Spleen (tissue), 11 donors: Measurements from ENCODE around the gene IL22RA1. TPM values are rescaled to one million over a fixed set of nuclear protein-coding genes. Genes with fewer than 3 reads are reported as not detected.

ENCODE experiments used
- DNase-seq: peaks from one replicate; pipeline ENCODE4 v3.0.0-alpha.2; 2020
- H3K27ac ChIP-seq, 8 donors: fragments of 200-600 bp; sonication (generic) in 7 of 8; 1 replicate in 4 of 8; 2 replicates in 4 of 8; pipeline versions ENCODE4 v1.5.0 to v1.8.0; 2016 to 2021; ENCODE audit warnings: inconsistent platforms in 4 of 8, mild to moderate bottlenecking in 4 of 8, moderate library complexity in 1 of 8
- H3K27me3 ChIP-seq, 7 donors: fragments of 200-600 bp; sonication (generic) in 6 of 7; replicated peaks in 1 of 7; 1 replicate in 4 of 7; 2 replicates in 3 of 7; pipeline versions ENCODE4 v1.5.0 to v1.8.0; 2016 to 2021; ENCODE audit warnings: inconsistent platforms in 3 of 7, mild to moderate bottlenecking in 1 of 7
- H3K36me3 ChIP-seq, 6 donors: fragments of 200-600 bp; sonication (generic) in 5 of 6; 1 replicate in 4 of 6; 2 replicates in 2 of 6; pipeline versions ENCODE4 v1.5.0 to v1.8.0; 2016 to 2021; ENCODE audit warnings: inconsistent platforms in 2 of 6
- H3K4me1 ChIP-seq, 6 donors: fragments of 200-600 bp; sonication (generic) in 5 of 6; 1 replicate in 3 of 6; 2 replicates in 3 of 6; pipeline versions ENCODE4 v1.5.0 to v1.8.0; 2016 to 2021; ENCODE audit warnings: inconsistent platforms in 3 of 6
- H3K4me3 ChIP-seq, 8 donors: fragments of 200-600 bp; sonication (generic) in 7 of 8; 1 replicate in 4 of 8; 2 replicates in 4 of 8; pipeline versions ENCODE4 v1.5.0 to v1.8.0; 2016 to 2021; ENCODE audit warnings: inconsistent platforms in 4 of 8, mild to moderate bottlenecking in 4 of 8, moderate library complexity in 2 of 8
- H3K9me3 ChIP-seq, 8 donors: fragments of 200-600 bp; sonication (generic) in 7 of 8; 1 replicate in 4 of 8; 2 replicates in 4 of 8; pipeline versions ENCODE4 v1.5.0 to v1.8.0; 2016 to 2021; ENCODE audit warnings: inconsistent platforms in 4 of 8
- CTCF ChIP-seq, 11 experiments: fragments of 200-600 bp in 7 of 11; fragments of 450-650 bp in 4 of 11; sonication (generic) in 4 of 11; IDR thresholded peaks in 8 of 11; conservative IDR thresholded peaks in 3 of 11; 1 replicate in 7 of 11; 2 replicates in 4 of 11; pipeline versions ENCODE4 v1.4.0 to v1.8.0; 2016 to 2021; ENCODE audit warnings: antibody characterized with exemption in 11 of 11, inconsistent platforms in 4 of 11, mild to moderate bottlenecking in 1 of 11
- POLR2A ChIP-seq, 3 donors: fragments of 450-650 bp; IDR thresholded peaks; one replicate each; pipeline ENCODE4 v1.5.1; 2017; ENCODE audit warnings: antibody characterized with exemption in 3 of 3, mild to moderate bottlenecking in 1 of 3
- POLR2AphosphoS5 ChIP-seq, 3 donors: sonication (generic); formaldehyde crosslinking; IDR thresholded peaks; one replicate each; pipeline ENCODE4 v1.5.1; 2017; ENCODE audit warnings: antibody characterized with exemption in 3 of 3
- WGBS, 5 donors: extraction: QIAGEN DNeasy Blood & Tissue Kit in 3 of 5; methylation state at CpG; one replicate each; pipeline versions ENCODE4 v1.1.5 to v1.1.7; 2013 to 2018; 5-methylcytosine and 5-hydroxymethylcytosine counted together
- intact Hi-C: fragments of 100-400 bp; cut with DNase I; formaldehyde crosslinking; loops from one replicate; pipeline ENCODE4 v1.15.0; 2023; ENCODE audit warnings: low total_unique reads
- polyA plus RNA-seq, 3 donors: library from polyadenylated mRNA; stranded (reverse); fragments of 200-250 nt; gene quantifications; one replicate each; pipeline ENCODE4 v1.2.1, GENCODE V29; 2013
- total RNA-seq, 7 donors: library from RNA; depleted of rRNA in 3 of 7; stranded (reverse); fragments of >200 nt in 3 of 7; fragmentation: NEBNext Ultra II Directional in 4 of 7; extraction: Animal tissue kit (Norgen Biotek cat#: 25700) in 4 of 7; gene quantifications; one replicate each; pipeline versions ENCODE4 v1.1.0 to v1.2.1, GENCODE V29; 2016 to 2021
- donor health status: healthy with polysubstance abuse.
- donor health status: DM: no; HTN: no; CAD: no; lungs with moderate emphysema.
- donor health status: DM: no; HTN: no; CAD: no.
- donor health status: Bipolar disorder and iron deficiency.
- donor health status: healthy.
- donor health status: DM: no; HTN: no; CAD: no.
- donor health status: DM: yes; HTN: yes; CAD: no.

IL22RA1 gene
- total and polyA plus RNA-seq, 10 donors = not detected

- Histone ChIP-seq H3K9me3 (no peaks in the 10 kb centered on the region), H3K4me1 (peaks cover 10 to 71% (median 56%) of the 10 kb centered on the region in 6 donors), H3K4me3 (peak within 1 kb of the TSS; percentile 24 to 71 (median 46)), H3K36me3 (no peaks in the 10 kb centered on the region), H3K27ac (peak within 1 kb of the TSS in 7 of 8 donors; percentile 3 to 86 (median 71)), H3K27me3 (peaks cover 0 to 28% (median 10%) of the 10 kb centered on the region in 7 donors)
- WGBS, 5 donors = 1 to 2% (median 1%) methylated on average over 23 to 74 of the region's 74 CpGs
- no peak for TF ChIP-seq CTCF (IDR thresholded peaks at IDR 0.05 in 8 of 11, conservative IDR thresholded peaks at IDR 0.05 in 3 of 11)
- TF ChIP-seq POLR2AphosphoS5 (IDR thresholded peaks at IDR 0.05) = peak; percentile 53 to 68 (median 68)
- DNase-seq = peak; percentile 94
- intact Hi-C loops = no loop called here
Measured at GRCh38 chr1:24186993-24187790, 44.3 kb upstream of the IL22RA1 start, which contains the start of gene IFNLR1. IFNLR1 (minus strand) TSS chr1:24187289; CDS start chr1:24187248, 41 bp downstream.

- Histone ChIP-seq H3K27me3 (peaks cover 0 to 28% (median 10%) of the 10 kb centered on the region in 7 donors), H3K4me1 (peaks cover 10 to 66% (median 52%) of the 10 kb centered on the region in 6 donors), H3K4me3 (peak overlapping the region; percentile 24 to 71 (median 46)), H3K27ac (peak overlapping the region in 6 of 8 donors; percentile 3 to 86 (median 75)), H3K36me3 (no peaks in the 10 kb centered on the region), H3K9me3 (no peaks in the 10 kb centered on the region)
- 35 to 47% (median 39%) methylated on average over 8 of the region's 8 CpGs for WGBS, 5 donors
- intact Hi-C loops = no loop called here
- TF ChIP-seq POLR2AphosphoS5 (IDR thresholded peaks at IDR 0.05) (no peak), CTCF (IDR thresholded peaks at IDR 0.05 in 8 of 11, conservative IDR thresholded peaks at IDR 0.05 in 3 of 11) (no peak), POLR2A (IDR thresholded peaks at IDR 0.05) (no peak)
- DNase-seq = no peak
Measured at GRCh38 chr1:24186711-24186992, 43.7 kb upstream of the IL22RA1 start.

- Histone ChIP-seq H3K9me3 (no peaks in the 10 kb centered on the region), H3K27ac (peak overlapping the region in 4 of 8 donors; percentile 65 to 86 (median 82)), H3K27me3 (peaks cover 0 to 28% (median 10%) of the 10 kb centered on the region in 7 donors), H3K4me3 (peak overlapping the region in 5 of 8 donors; percentile 43 to 71 (median 52)), H3K36me3 (no peaks in the 10 kb centered on the region), H3K4me1 (peaks cover 10 to 61% (median 47%) of the 10 kb centered on the region in 6 donors)
- TF ChIP-seq POLR2AphosphoS5 (IDR thresholded peaks at IDR 0.05) (no peak), POLR2A (IDR thresholded peaks at IDR 0.05) (no peak), CTCF (IDR thresholded peaks at IDR 0.05 in 8 of 11, conservative IDR thresholded peaks at IDR 0.05 in 3 of 11) (no peak)
- intact Hi-C loops = no loop called here
- DNase-seq = no peak
- WGBS, 5 donors = 74 to 82% (median 79%) methylated on average over 13 of the region's 13 CpGs
Measured at GRCh38 chr1:24186031-24186710, 43.2 kb upstream of the IL22RA1 start.

- 71 to 84% (median 71%) methylated on average over 4 of the region's 4 CpGs for WGBS, 5 donors
- Histone ChIP-seq H3K36me3 (no peaks in the 10 kb centered on the region), H3K27ac (no peak overlapping the region), H3K4me3 (peak overlapping the region in 1 of 8 donors; percentile 57), H3K4me1 (peaks cover 10 to 50% (median 36%) of the 10 kb centered on the region in 6 donors), H3K9me3 (no peaks in the 10 kb centered on the region), H3K27me3 (peaks cover 0 to 28% (median 10%) of the 10 kb centered on the region in 7 donors)
- DNase-seq = no peak
- no peak for TF ChIP-seq POLR2A (IDR thresholded peaks at IDR 0.05)
- TF ChIP-seq POLR2AphosphoS5 (IDR thresholded peaks at IDR 0.05) = no peak
- TF ChIP-seq CTCF (IDR thresholded peaks at IDR 0.05 in 8 of 11, conservative IDR thresholded peaks at IDR 0.05 in 3 of 11) = no peak
- intact Hi-C loops = no loop called here
Measured at GRCh38 chr1:24185076-24185475, 42.1 kb upstream of the IL22RA1 start.
